Muscle layer of colon (tissue), 2 donors: ENCODE data around the gene RAD9A.

ENCODE experiments used
- H3K27ac ChIP-seq: one replicate; pipeline ENCODE4 v1.7.0; 2013; ENCODE audit warnings: low read depth, mild to moderate bottlenecking, low read length, moderate library complexity
- H3K27me3 ChIP-seq, 2 donors: one replicate each; pipeline ENCODE4 v1.7.0; 2013; ENCODE audit warnings: low read length in 2 of 2, mild to moderate bottlenecking in 2 of 2; ENCODE audit not compliant: insufficient read depth in 2 of 2, control insufficient read depth in 1 of 2
- H3K36me3 ChIP-seq: one replicate; pipeline ENCODE4 v1.7.0; 2013; ENCODE audit warnings: mild to moderate bottlenecking, low read length; ENCODE audit not compliant: insufficient read depth
- H3K4me1 ChIP-seq: one replicate; pipeline ENCODE4 v1.7.0; 2013; ENCODE audit warnings: mild to moderate bottlenecking, low read length; ENCODE audit not compliant: insufficient read depth
- H3K4me3 ChIP-seq, 2 donors: one replicate each; pipeline ENCODE4 v1.7.0; 2013; ENCODE audit warnings: low read length in 2 of 2, low read depth in 1 of 2, mild to moderate bottlenecking in 1 of 2, moderate library complexity in 1 of 2
- H3K9ac ChIP-seq: one replicate; pipeline ENCODE4 v1.7.0; 2013; ENCODE audit warnings: low read length
- H3K9me3 ChIP-seq: one replicate; pipeline ENCODE4 v1.7.0; 2013; ENCODE audit warnings: mild to moderate bottlenecking, low read length
- donor health status: abdominal sarcoma.
- donor health status: Adenocarcinoma of cecum.

The RAD9A gene

GRCh38 chr11:67428052-67429001, 36.5 kb downstream of the RAD9A start, which contains the start of gene RPS6KB2:
RPS6KB2 (plus strand) TSS chr11:67428494; CDS start chr11:67428546, 52 bp downstream.
- peaks cover 17% of the 10 kb centered on the region for H3K4me1 ChIP-seq
- H3K4me3 ChIP-seq = peak within 1 kb of the TSS; percentile 77 to 92
- peaks cover 32% of the 10 kb centered on the region for H3K36me3 ChIP-seq
- peak within 1 kb of the TSS; percentile 98 for H3K9ac ChIP-seq
- no peaks in the 10 kb centered on the region for H3K9me3 ChIP-seq
- H3K27me3 ChIP-seq = no peaks in the 10 kb centered on the region
- peak within 1 kb of the TSS; percentile 79 for H3K27ac ChIP-seq

DNA sequence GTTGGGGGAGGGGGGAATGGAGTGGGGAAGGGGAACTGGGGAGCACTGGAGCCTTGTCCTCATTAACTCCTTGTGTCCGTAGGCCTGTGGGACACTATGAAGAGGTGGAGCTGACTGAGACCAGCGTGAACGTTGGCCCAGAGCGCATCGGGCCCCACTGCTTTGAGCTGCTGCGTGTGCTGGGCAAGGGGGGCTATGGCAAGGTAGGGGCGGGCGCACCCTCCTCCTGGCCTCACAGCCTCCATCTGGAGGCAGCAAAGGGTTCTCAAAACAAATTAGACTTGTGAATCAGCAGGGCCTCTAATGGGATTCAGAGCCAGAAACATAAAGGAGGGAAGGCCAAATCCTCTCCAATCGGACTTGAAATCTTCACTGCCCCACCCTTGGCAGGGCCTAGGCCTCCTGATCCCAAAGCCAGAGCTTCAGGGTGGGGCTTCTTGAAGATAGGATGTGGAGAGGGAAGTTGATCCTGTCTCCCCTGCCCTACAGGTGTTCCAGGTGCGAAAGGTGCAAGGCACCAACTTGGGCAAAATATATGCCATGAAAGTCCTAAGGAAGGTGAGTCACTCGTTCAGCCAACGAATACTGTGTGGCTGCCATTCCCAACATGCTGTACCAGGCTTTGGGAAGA, 37.4 kb downstream of the RAD9A start:
- H3K9me3 ChIP-seq = no peaks in the 10 kb centered on the region
- peaks cover 40% of the 10 kb centered on the region for H3K36me3 ChIP-seq
- peaks cover 17% of the 10 kb centered on the region for H3K4me1 ChIP-seq
- peak overlapping the region; percentile 77 to 92 for H3K4me3 ChIP-seq
- H3K9ac ChIP-seq = peak overlapping the region; percentile 98
- H3K27ac ChIP-seq = peak overlapping the region; percentile 79
- H3K27me3 ChIP-seq = no peaks in the 10 kb centered on the region

DNA sequence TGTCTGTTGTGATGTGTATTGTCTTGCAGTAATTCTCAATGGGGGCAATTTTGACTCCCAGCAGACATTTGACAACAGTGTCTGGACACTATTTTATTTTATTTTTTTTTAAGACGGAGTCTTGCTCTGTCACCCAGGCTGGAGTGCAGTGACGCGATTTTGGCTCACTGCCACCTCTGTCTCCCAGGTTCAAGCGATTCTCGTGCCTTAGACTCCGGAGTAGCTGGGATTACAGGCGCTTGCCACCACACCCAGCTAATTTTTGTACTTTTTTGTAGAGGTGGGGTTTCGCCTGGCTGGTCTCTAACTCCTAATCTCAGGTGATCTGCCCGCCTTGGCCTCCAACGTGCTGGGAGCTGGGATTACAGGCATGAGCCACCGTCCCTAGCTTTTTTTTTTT, 37.9 kb downstream of the RAD9A start:
- Histone ChIP-seq H3K36me3 (peaks cover 45% of the 10 kb centered on the region), H3K27ac (no peak overlapping the region), H3K9me3 (no peaks in the 10 kb centered on the region), H3K4me1 (peaks cover 17% of the 10 kb centered on the region), H3K9ac (no peak overlapping the region), H3K4me3 (peak overlapping the region in 1 of 2 donors; percentile 92), H3K27me3 (no peaks in the 10 kb centered on the region)

DNA sequence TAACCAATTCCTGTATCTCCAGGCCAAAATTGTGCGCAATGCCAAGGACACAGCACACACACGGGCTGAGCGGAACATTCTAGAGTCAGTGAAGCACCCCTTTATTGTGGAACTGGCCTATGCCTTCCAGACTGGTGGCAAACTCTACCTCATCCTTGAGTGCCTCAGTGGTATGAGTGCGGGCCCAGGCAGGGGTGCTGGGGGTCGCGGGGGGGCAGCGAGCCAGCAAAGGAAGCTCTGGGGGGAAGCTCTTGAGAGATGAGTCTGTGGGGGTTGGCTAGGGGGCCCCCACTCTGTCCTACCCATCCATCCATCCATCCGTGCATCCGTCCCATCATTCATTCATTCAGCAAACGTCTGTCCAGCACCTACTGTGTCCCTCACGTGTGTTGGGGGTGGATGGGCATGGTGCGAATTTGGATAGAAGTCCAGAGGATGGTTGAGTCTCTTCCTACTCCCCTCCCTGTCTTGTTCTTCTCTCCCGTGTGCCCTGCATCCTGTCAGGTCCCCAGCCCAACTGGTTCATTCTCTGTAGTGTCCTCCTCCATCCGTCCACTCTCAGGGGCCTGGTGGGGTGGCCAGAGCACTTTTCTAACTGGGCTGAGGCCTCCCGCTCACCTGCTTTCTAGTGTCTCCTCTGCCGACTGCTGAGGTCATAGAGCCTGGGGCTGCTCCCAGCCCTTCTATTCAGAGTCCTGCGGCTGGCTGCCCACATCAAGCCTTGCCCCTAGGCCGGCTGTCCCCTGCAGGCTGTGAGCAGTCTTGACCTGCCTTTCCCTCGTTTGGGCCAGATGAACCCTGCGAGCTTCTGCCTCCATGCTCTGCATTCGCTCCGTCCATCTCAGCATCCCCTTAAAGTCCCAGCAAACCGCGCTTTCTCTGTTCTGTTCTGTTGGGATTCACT, 39.8 kb downstream of the RAD9A start:
- no peaks in the 10 kb centered on the region for H3K27me3 ChIP-seq
- peaks cover 17% of the 10 kb centered on the region for H3K4me1 ChIP-seq
- H3K36me3 ChIP-seq = peaks cover 45% of the 10 kb centered on the region
- no peak overlapping the region for H3K4me3 ChIP-seq
- H3K9me3 ChIP-seq = no peaks in the 10 kb centered on the region
- no peak overlapping the region for H3K27ac ChIP-seq
- no peak overlapping the region for H3K9ac ChIP-seq

GRCh38 chr11:67432655-67433349, 41.0 kb downstream of the RAD9A start:
- peaks cover 11% of the 10 kb centered on the region for H3K4me1 ChIP-seq
- no peak overlapping the region for H3K9ac ChIP-seq
- no peaks in the 10 kb centered on the region for H3K27me3 ChIP-seq
- H3K4me3 ChIP-seq = no peak overlapping the region
- no peak overlapping the region for H3K27ac ChIP-seq
- peaks cover 45% of the 10 kb centered on the region for H3K36me3 ChIP-seq
- no peaks in the 10 kb centered on the region for H3K9me3 ChIP-seq

GRCh38 chr11:67433536-67434394, 42.0 kb downstream of the RAD9A start:
- Histone ChIP-seq H3K4me3 (no peak overlapping the region), H3K9ac (no peak overlapping the region), H3K4me1 (peaks cover 9% of the 10 kb centered on the region)

GRCh38 chr11:67434395-67434881, 42.7 kb downstream of the RAD9A start:
- no peak overlapping the region for H3K9ac ChIP-seq
- H3K4me1 ChIP-seq = peaks cover 4% of the 10 kb centered on the region
- H3K27me3 ChIP-seq = no peaks in the 10 kb centered on the region
- H3K4me3 ChIP-seq = no peak overlapping the region
- H3K36me3 ChIP-seq = peaks cover 43% of the 10 kb centered on the region
- H3K9me3 ChIP-seq = no peaks in the 10 kb centered on the region
- H3K27ac ChIP-seq = no peak overlapping the region

More at GRCh38 chr11:67433536-67434394, 42.0 kb downstream of the RAD9A start:
- Histone ChIP-seq H3K27ac (no peak overlapping the region), H3K27me3 (no peaks in the 10 kb centered on the region), H3K36me3 (peaks cover 45% of the 10 kb centered on the region), H3K9me3 (no peaks in the 10 kb centered on the region)

- H3K27me3 ChIP-seq = no peaks in the 10 kb centered on the region
- no peaks in the 10 kb centered on the region for H3K9me3 ChIP-seq
- no peak overlapping the region for H3K27ac ChIP-seq
- no peak overlapping the region for H3K9ac ChIP-seq
- peaks cover 5% of the 10 kb centered on the region for H3K4me1 ChIP-seq
- no peak overlapping the region for H3K4me3 ChIP-seq
- H3K36me3 ChIP-seq = peaks cover 41% of the 10 kb centered on the region
Measured at GRCh38 chr11:67435031-67435726, 43.4 kb downstream of the RAD9A start.

- Histone ChIP-seq H3K27ac (no peak overlapping the region), H3K4me3 (no peak overlapping the region), H3K9ac (no peak overlapping the region), H3K36me3 (peaks cover 41% of the 10 kb centered on the region), H3K4me1 (peaks cover 5% of the 10 kb centered on the region), H3K9me3 (no peaks in the 10 kb centered on the region), H3K27me3 (no peaks in the 10 kb centered on the region)
Measured at GRCh38 chr11:67435727-67436458, 44.1 kb downstream of the RAD9A start.
